Thyroid gland (tissue), 4 donors: ENCODE data around the gene GAS7. TPM values are rescaled to one million over a fixed set of nuclear protein-coding genes. Genes with fewer than 3 reads are reported as not detected.

ENCODE experiments used
- DNase-seq, 2 donors: peaks; one replicate each; pipeline ENCODE4 v3.0.0-alpha.2; 2019
- H3K27ac ChIP-seq, 3 donors: fragments of 200-600 bp; sonication (generic); 1 replicate in 2 of 3; 2 replicates in 1 of 3; pipeline ENCODE4 v1.5.1; 2016 to 2019; ENCODE audit warnings: mild to moderate bottlenecking in 1 of 3, moderate library complexity in 1 of 3
- H3K27me3 ChIP-seq: fragments of 200-600 bp; sonication (generic); one replicate; pipeline ENCODE4 v1.5.1; 2019
- H3K36me3 ChIP-seq, 2 donors: fragments of 200-600 bp; sonication (generic); one replicate each; pipeline ENCODE4 v1.5.1; 2016 to 2019
- H3K4me1 ChIP-seq, 2 donors: fragments of 200-600 bp; sonication (generic); one replicate each; pipeline ENCODE4 v1.5.1; 2017 to 2019
- H3K4me3 ChIP-seq, 3 donors: fragments of 200-600 bp; sonication (generic); replicated peaks in 1 of 3; 1 replicate in 2 of 3; 2 replicates in 1 of 3; pipeline ENCODE4 v1.5.1; 2016; ENCODE audit warnings: mild to moderate bottlenecking in 1 of 3
- H3K9me3 ChIP-seq: fragments of 200-600 bp; sonication (generic); one replicate; pipeline ENCODE4 v1.5.1; 2017
- POLR2A ChIP-seq, 2 donors: fragments of 450-650 bp; IDR thresholded peaks; one replicate each; pipeline ENCODE4 v1.6.1; 2017; ENCODE audit warnings: antibody characterized with exemption in 2 of 2, mild to moderate bottlenecking in 2 of 2, moderate library complexity in 1 of 2
- WGBS, 2 donors: methylation state at CpG; one replicate each; pipeline ENCODE4 v1.1.5; 2017; 5-methylcytosine and 5-hydroxymethylcytosine counted together
- intact Hi-C: fragments of 100-400 bp; cut with DNase I; formaldehyde crosslinking; loops from one replicate; pipeline ENCODE4 v1.15.1; 2023
- total RNA-seq, 4 donors: library from RNA; depleted of rRNA; stranded (reverse); fragments of >200 nt; gene quantifications; one replicate each; pipeline ENCODE4 v1.2.3, GENCODE V29; 2016
- TF ChIP-seq, protein P1 (sequence below), 6 experiments: fragments of 200-600 bp in 3 of 6; fragments of 450-650 bp in 3 of 6; sonication (generic) in 3 of 6; IDR thresholded peaks; one replicate each; pipeline ENCODE4 v1.5.1; 2016 to 2019; ENCODE audit warnings: antibody characterized with exemption in 6 of 6, mild to moderate bottlenecking in 2 of 6, inconsistent platforms in 1 of 6, moderate library complexity in 1 of 6

GAS7 gene
- total RNA-seq, 4 donors from 2014 or later = 7.5 to 30.3 (median 24.1) TPM

DNA sequence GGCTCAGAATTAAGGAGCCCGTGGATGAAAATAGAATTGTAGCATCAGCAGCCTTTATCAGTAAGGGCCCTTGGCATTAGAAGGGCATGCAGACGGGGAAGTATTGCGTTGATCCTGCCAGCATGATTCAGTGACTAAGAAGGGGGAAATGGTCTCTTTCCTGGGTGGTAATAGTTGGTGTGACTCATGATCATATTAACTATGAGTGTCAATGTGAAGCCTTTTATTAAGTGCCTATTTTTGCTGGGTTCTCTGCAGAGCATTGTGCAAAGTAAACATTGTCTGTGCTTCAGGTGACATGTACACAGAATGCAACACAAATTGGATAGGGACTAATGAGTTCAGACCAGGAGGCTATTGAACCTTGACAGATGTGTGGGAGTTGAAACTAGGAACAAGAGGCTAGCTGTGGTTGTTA, 317.8 kb downstream of the GAS7 start:
- whole genome bisulfite sequencing, 2 donors = 68 to 77% methylated on average over 3 of the region's 3 CpGs
- no peak for DNase-seq
- Histone ChIP-seq H3K36me3 (no peaks in the 10 kb centered on the region), H3K27ac (no peak overlapping the region), H3K9me3 (no peaks in the 10 kb centered on the region), H3K4me1 (no peaks in the 10 kb centered on the region), H3K27me3 (no peaks in the 10 kb centered on the region), H3K4me3 (no peak overlapping the region)
- TF ChIP-seq POLR2A (IDR thresholded peaks at IDR 0.05) = no peak
- TF ChIP-seq, protein P1, sequence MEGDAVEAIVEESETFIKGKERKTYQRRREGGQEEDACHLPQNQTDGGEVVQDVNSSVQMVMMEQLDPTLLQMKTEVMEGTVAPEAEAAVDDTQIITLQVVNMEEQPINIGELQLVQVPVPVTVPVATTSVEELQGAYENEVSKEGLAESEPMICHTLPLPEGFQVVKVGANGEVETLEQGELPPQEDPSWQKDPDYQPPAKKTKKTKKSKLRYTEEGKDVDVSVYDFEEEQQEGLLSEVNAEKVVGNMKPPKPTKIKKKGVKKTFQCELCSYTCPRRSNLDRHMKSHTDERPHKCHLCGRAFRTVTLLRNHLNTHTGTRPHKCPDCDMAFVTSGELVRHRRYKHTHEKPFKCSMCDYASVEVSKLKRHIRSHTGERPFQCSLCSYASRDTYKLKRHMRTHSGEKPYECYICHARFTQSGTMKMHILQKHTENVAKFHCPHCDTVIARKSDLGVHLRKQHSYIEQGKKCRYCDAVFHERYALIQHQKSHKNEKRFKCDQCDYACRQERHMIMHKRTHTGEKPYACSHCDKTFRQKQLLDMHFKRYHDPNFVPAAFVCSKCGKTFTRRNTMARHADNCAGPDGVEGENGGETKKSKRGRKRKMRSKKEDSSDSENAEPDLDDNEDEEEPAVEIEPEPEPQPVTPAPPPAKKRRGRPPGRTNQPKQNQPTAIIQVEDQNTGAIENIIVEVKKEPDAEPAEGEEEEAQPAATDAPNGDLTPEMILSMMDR (IDR thresholded peaks at IDR 0.05) = no peak
- intact Hi-C loops = no loop called here

DNA sequence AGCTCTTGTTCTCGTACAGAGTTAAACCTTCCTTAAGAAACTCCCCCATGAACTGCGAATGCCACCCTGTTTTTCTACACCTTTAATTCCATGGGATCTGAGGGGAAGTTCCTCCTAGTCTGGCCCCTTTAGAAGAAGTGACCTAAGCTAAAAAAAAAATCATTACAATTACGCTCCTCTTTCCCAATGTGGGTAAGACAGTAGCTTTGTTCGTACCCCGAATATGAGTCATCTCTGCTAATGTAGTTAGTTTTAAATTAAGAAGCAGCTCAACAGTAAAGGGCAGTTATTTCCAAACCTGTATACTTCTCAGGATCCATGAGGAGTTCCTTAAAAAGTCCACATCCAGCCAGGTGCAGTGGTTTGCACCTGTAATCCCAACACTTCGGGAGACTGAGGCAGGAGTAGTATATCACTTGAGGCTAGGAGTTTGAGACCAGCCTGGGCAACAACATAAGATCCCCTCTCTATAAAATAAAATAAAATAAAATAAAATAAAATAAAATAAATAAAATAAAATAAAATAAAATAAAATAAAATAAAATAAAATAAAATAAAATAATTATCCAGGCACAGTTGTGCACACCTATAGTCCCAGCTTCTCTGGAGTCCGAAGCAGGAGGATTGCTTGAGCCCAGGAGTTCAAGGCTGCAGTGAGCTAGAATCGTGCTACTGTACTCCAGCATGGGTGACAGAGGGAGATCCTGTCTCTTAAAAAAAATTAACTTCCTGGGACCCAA, 319.4 kb downstream of the GAS7 start:
- no peaks in the 10 kb centered on the region for H3K4me1 ChIP-seq
- H3K27ac ChIP-seq = no peak overlapping the region
- H3K9me3 ChIP-seq = no peaks in the 10 kb centered on the region
- no peaks in the 10 kb centered on the region for H3K36me3 ChIP-seq
- no peak for TF ChIP-seq POLR2A (IDR thresholded peaks at IDR 0.05)
- TF ChIP-seq, protein P1 (IDR thresholded peaks at IDR 0.05) = no peak
- WGBS, 2 donors = 90 to 92% methylated on average over 8 of the region's 8 CpGs
- intact Hi-C loops = no loop called here
- H3K4me3 ChIP-seq = no peak overlapping the region
- H3K27me3 ChIP-seq = no peaks in the 10 kb centered on the region
- DNase-seq = no peak

GRCh38 chr17:9878356-9878755, 320.1 kb downstream of the GAS7 start:
- H3K36me3 ChIP-seq = no peaks in the 10 kb centered on the region
- WGBS, 2 donors = 74 to 75% methylated on average over 3 of the region's 3 CpGs

GRCh38 chr17:9875441-9875840, 323.0 kb downstream of the GAS7 start:
- Histone ChIP-seq H3K36me3 (no peaks in the 10 kb centered on the region), H3K4me1 (no peaks in the 10 kb centered on the region), H3K4me3 (no peak overlapping the region), H3K9me3 (no peaks in the 10 kb centered on the region), H3K27ac (no peak overlapping the region), H3K27me3 (no peaks in the 10 kb centered on the region)
- WGBS, 2 donors = 58 to 62% methylated on average over 3 of the region's 3 CpGs
- intact Hi-C loops = no loop called here
- DNase-seq = no peak
- TF ChIP-seq, protein P1 (IDR thresholded peaks at IDR 0.05) = no peak
- no peak for TF ChIP-seq POLR2A (IDR thresholded peaks at IDR 0.05)

More at GRCh38 chr17:9878356-9878755, 320.1 kb downstream of the GAS7 start:
- H3K4me1 ChIP-seq = no peaks in the 10 kb centered on the region
- TF ChIP-seq, protein P1 (IDR thresholded peaks at IDR 0.05) = no peak
- TF ChIP-seq POLR2A (IDR thresholded peaks at IDR 0.05) = no peak
- no peaks in the 10 kb centered on the region for H3K27me3 ChIP-seq
- H3K4me3 ChIP-seq = no peak overlapping the region
- no peak for DNase-seq
- intact Hi-C loops = no loop called here
- H3K27ac ChIP-seq = no peak overlapping the region
- H3K9me3 ChIP-seq = no peaks in the 10 kb centered on the region

- H3K27me3 ChIP-seq = no peaks in the 10 kb centered on the region
- H3K4me3 ChIP-seq = no peak overlapping the region
- no peaks in the 10 kb centered on the region for H3K36me3 ChIP-seq
- intact Hi-C loops = no loop called here
- no peaks in the 10 kb centered on the region for H3K4me1 ChIP-seq
- H3K9me3 ChIP-seq = no peaks in the 10 kb centered on the region
- no peak for TF ChIP-seq POLR2A (IDR thresholded peaks at IDR 0.05)
- TF ChIP-seq, protein P1 (IDR thresholded peaks at IDR 0.05) = no peak
- no peak for DNase-seq
- 74 to 89% methylated on average over 3 of the region's 3 CpGs for WGBS, 2 donors
- H3K27ac ChIP-seq = no peak overlapping the region
Observed at GRCh38 chr17:9874722-9875121, 323.7 kb downstream of the GAS7 start.
